Chondrocyte (in vitro differentiated cells): Measurements from ENCODE around the gene WWOX. TPM values are rescaled to one million over a fixed set of nuclear protein-coding genes. Genes with fewer than 3 reads are reported as not detected.

Source experiments
- DNase-seq: peaks from one replicate; pipeline ENCODE4 v3.0.0; 2021; ENCODE audit warnings: mixed read lengths, low spot score
- H3K27ac Mint-ChIP-seq: one replicate; pipeline ENCODE4 v1.8.0; 2021; ENCODE audit warnings: mild to moderate bottlenecking, moderate library complexity, mixed read lengths; ENCODE audit not compliant: unreplicated experiment
- H3K27me3 Mint-ChIP-seq: 2 replicates; pipeline ENCODE4 v1.8.0; 2021; ENCODE audit warnings: low read depth, mixed read lengths
- H3K36me3 Mint-ChIP-seq: 2 replicates; pipeline ENCODE4 v1.8.0; 2021; ENCODE audit warnings: low read depth, mixed read lengths
- H3K4me1 Mint-ChIP-seq: 2 replicates; pipeline ENCODE4 v1.8.0; 2021; ENCODE audit warnings: low read depth, mild to moderate bottlenecking, mixed read lengths
- H3K4me3 Mint-ChIP-seq: one replicate; pipeline ENCODE4 v1.8.0; 2021; ENCODE audit warnings: mild to moderate bottlenecking, moderate library complexity, mixed read lengths; ENCODE audit not compliant: unreplicated experiment
- H3K9me3 Mint-ChIP-seq: 2 replicates; pipeline ENCODE4 v1.8.0; 2021; ENCODE audit warnings: low read depth, mixed read lengths
- CTCF ChIP-seq: fragments of 200-600 bp; sonication (generic); IDR thresholded peaks from 2 replicates; pipeline ENCODE4 v1.5.0; 2021; ENCODE audit warnings: antibody characterized with exemption, mild to moderate bottlenecking, moderate library complexity
- total RNA-seq: library from RNA; stranded (reverse); gene quantifications from 3 replicates; pipeline ENCODE4 v1.2.1, GENCODE V29; 2021

The WWOX gene
- total RNA-seq, 1 donor from 2014 or later, result 12.1 TPM

GRCh38 chr16:78306361-78306760 lies 206.9 kb downstream of the WWOX start:
- no peak overlapping the region for H3K27ac Mint-ChIP-seq
- no peaks in the 10 kb centered on the region for H3K36me3 Mint-ChIP-seq
- H3K9me3 Mint-ChIP-seq, result peaks cover 4% of the 10 kb centered on the region
- no peak for DNase-seq
- H3K27me3 Mint-ChIP-seq, result no peaks in the 10 kb centered on the region
- peaks cover 10% of the 10 kb centered on the region for H3K4me1 Mint-ChIP-seq
- TF ChIP-seq CTCF, result no peak
- H3K4me3 Mint-ChIP-seq, result no peak overlapping the region

GRCh38 chr16:78307824-78308528 lies 208.5 kb downstream of the WWOX start:
- Mint-ChIP-seq H3K4me3 (no peak overlapping the region), H3K27ac (no peak overlapping the region), H3K4me1 (peaks cover 13% of the 10 kb centered on the region)

DNA sequence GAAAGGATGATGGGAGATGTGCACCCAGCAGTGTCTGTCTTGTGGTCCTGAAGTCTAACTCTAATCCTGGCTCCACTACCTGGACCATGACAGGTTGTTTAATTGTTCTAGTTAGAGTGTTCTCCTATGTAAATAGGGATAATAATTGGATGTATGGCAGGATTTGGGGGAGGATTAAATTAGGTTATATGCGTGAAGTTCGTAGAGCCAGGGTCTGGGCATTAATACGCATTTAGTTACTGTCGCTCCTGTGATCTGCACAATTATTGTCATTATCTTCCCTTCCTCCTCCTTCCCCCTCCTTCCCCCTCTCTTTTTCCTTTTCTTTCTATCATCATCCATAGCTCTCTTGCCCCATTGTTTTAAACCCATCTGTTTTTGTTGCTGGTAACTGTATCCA lies 210.3 kb downstream of the WWOX start:
- Mint-ChIP-seq H3K27ac (no peak overlapping the region), H3K9me3 (peaks cover 4% of the 10 kb centered on the region), H3K36me3 (no peaks in the 10 kb centered on the region), H3K4me3 (no peak overlapping the region), H3K27me3 (no peaks in the 10 kb centered on the region), H3K4me1 (peaks cover 10% of the 10 kb centered on the region)
- DNase-seq, result no peak
- TF ChIP-seq CTCF, result no peak

More at GRCh38 chr16:78307824-78308528, 208.5 kb downstream of the WWOX start:
- H3K27me3 Mint-ChIP-seq, result no peaks in the 10 kb centered on the region
- peaks cover 4% of the 10 kb centered on the region for H3K9me3 Mint-ChIP-seq
- no peaks in the 10 kb centered on the region for H3K36me3 Mint-ChIP-seq
- no peak for DNase-seq
- TF ChIP-seq CTCF, result no peak

DNA sequence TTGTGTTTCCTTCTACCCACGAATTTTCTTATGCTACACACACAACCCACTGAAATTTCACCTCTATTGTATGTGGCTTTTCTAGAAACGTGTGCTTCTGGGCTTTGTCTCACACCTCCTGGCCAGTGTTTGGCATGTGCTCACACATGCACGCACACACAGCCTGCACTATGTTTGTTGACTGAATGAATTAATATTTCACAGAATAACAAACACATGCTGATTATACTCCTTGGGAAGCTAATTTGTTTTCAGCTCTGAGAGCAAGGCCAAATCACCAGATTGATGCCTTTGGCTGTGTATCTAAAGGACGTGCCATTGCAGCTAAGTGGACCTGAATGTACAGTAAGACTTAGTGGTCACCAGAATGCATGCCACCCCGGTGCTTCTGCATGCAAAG lies 210.7 kb downstream of the WWOX start:
- no peaks in the 10 kb centered on the region for H3K27me3 Mint-ChIP-seq
- H3K27ac Mint-ChIP-seq, result no peak overlapping the region
- no peak overlapping the region for H3K4me3 Mint-ChIP-seq
- H3K36me3 Mint-ChIP-seq, result no peaks in the 10 kb centered on the region
- no peak for TF ChIP-seq CTCF
- peaks cover 12% of the 10 kb centered on the region for H3K4me1 Mint-ChIP-seq
- H3K9me3 Mint-ChIP-seq, result peaks cover 4% of the 10 kb centered on the region
- no peak for DNase-seq

DNA sequence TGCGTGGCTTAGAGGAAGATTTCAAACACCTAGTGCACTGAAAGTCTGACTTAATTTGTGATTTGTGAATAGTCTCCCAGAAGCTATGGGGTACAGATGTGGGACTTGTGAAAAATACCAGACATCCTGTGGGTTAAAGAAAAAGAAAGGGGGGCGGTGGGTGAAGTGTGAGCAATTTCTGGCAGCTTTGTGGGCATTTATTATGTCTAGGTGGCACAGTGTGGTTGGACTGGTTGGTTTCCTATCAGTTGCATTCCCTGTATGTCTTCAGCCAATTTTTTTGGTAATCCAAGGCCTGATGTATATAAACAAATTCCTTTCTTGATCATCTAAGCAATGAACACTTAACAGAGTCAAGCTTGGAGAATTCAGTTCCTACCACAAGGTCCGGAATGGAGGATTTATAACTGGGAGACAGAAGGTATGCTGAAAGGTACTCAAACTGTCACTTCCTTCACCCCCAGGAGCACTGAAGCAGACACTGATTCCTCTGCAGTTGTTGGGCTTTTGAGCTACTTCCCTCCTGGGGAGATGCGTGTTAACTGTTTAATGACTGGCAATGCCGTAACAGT lies 211.6 kb downstream of the WWOX start:
- Mint-ChIP-seq H3K9me3 (peaks cover 4% of the 10 kb centered on the region), H3K36me3 (no peaks in the 10 kb centered on the region), H3K4me3 (no peak overlapping the region), H3K27me3 (no peaks in the 10 kb centered on the region), H3K4me1 (peaks cover 12% of the 10 kb centered on the region), H3K27ac (no peak overlapping the region)
- no peak for TF ChIP-seq CTCF
- no peak for DNase-seq
